ENCODE measurements around the gene RBL1. TPM values are rescaled to one million over a fixed set of nuclear protein-coding genes. Genes with fewer than 3 reads are reported as not detected.

RBL1 gene, protein sequence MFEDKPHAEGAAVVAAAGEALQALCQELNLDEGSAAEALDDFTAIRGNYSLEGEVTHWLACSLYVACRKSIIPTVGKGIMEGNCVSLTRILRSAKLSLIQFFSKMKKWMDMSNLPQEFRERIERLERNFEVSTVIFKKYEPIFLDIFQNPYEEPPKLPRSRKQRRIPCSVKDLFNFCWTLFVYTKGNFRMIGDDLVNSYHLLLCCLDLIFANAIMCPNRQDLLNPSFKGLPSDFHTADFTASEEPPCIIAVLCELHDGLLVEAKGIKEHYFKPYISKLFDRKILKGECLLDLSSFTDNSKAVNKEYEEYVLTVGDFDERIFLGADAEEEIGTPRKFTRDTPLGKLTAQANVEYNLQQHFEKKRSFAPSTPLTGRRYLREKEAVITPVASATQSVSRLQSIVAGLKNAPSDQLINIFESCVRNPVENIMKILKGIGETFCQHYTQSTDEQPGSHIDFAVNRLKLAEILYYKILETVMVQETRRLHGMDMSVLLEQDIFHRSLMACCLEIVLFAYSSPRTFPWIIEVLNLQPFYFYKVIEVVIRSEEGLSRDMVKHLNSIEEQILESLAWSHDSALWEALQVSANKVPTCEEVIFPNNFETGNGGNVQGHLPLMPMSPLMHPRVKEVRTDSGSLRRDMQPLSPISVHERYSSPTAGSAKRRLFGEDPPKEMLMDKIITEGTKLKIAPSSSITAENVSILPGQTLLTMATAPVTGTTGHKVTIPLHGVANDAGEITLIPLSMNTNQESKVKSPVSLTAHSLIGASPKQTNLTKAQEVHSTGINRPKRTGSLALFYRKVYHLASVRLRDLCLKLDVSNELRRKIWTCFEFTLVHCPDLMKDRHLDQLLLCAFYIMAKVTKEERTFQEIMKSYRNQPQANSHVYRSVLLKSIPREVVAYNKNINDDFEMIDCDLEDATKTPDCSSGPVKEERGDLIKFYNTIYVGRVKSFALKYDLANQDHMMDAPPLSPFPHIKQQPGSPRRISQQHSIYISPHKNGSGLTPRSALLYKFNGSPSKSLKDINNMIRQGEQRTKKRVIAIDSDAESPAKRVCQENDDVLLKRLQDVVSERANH
- 5.1 and 6.0 TPM in 2 replicates for polyA plus RNA-seq
- 15.5 and 19.5 TPM in 2 replicates for polyA minus RNA-seq

DNA sequence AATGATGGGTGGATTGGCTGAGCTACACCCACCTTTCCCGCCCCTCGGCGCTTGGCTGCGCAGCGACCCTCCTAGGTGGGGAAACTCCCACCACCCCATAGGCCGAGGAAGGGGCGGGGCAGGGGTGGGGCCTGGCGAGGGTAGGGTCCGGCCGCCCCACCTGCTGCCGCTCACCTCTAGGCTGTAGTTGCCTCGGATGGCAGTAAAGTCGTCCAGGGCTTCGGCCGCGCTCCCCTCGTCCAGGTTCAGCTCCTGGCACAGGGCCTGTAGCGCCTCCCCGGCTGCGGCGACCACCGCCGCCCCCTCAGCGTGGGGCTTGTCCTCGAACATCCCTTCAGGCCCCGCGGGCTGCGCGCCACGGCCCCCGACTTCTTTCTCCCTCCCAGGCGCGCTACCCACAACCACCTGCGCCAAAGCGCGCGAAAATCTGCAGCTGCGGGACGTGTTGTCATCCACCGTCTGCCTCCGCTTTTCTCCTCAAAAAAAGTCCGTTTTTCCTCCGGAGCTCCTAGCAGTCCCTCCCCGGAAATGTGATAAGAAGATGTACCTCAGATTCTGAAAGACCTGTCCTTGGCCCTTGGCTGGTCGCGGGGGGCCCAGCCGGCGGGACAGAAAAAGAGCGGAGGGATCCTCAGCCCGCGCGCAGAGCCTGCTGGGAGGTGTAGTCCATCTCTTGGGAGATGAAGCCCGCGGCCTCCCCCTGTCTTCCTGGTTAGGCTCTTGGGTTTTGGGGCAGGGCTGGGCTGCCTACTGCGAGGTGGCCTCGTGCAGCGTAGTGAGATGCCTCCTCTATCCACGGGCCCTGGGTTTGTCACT is at the start of gene RBL1:
Gene RBL1 (minus strand): TSS at position 399 of the 816 bp plus-strand sequence. CDS start 69 bp downstream, at position 330.
- no peaks in the 10 kb centered on the region for H3F3A ChIP-seq (ENCODE audit: insufficient read depth, low read length, poor library complexity, severe bottlenecking)
- H3K9me3 ChIP-seq (ENCODE audit: low read length): no peaks in the 10 kb centered on the region
- H3K79me2 ChIP-seq (replicated peaks; ENCODE audit: insufficient read depth, low read length): peaks cover 6% of the 10 kb centered on the region
- H3K27ac ChIP-seq (ENCODE audit: low read length): peak within 1 kb of the TSS; percentile 65
- H3K4me2 ChIP-seq (ENCODE audit: low read length): peak within 1 kb of the TSS; percentile 79
- peak within 1 kb of the TSS; percentile 88 for H3K4me3 ChIP-seq (ENCODE audit: low read length)
- TF ChIP-seq EZH2 (IDR thresholded peaks at IDR 0.05; ENCODE audit: borderline replicate concordance, insufficient read depth, low read length, poor library complexity, severe bottlenecking): no peak
- peak; percentile 42 for TF ChIP-seq TAF1 (IDR thresholded peaks at IDR 0.05; ENCODE audit: low read depth)
- no peak for TF ChIP-seq RAD21 (conservative IDR thresholded peaks at IDR 0.05)
- TF ChIP-seq POLR2AphosphoS5 (IDR thresholded peaks at IDR 0.05): peak; percentile 72
- TF ChIP-seq EP300 (conservative IDR thresholded peaks at IDR 0.05; ENCODE audit: poor library complexity, severe bottlenecking): peak; percentile 74
- TF ChIP-seq, protein P1, sequence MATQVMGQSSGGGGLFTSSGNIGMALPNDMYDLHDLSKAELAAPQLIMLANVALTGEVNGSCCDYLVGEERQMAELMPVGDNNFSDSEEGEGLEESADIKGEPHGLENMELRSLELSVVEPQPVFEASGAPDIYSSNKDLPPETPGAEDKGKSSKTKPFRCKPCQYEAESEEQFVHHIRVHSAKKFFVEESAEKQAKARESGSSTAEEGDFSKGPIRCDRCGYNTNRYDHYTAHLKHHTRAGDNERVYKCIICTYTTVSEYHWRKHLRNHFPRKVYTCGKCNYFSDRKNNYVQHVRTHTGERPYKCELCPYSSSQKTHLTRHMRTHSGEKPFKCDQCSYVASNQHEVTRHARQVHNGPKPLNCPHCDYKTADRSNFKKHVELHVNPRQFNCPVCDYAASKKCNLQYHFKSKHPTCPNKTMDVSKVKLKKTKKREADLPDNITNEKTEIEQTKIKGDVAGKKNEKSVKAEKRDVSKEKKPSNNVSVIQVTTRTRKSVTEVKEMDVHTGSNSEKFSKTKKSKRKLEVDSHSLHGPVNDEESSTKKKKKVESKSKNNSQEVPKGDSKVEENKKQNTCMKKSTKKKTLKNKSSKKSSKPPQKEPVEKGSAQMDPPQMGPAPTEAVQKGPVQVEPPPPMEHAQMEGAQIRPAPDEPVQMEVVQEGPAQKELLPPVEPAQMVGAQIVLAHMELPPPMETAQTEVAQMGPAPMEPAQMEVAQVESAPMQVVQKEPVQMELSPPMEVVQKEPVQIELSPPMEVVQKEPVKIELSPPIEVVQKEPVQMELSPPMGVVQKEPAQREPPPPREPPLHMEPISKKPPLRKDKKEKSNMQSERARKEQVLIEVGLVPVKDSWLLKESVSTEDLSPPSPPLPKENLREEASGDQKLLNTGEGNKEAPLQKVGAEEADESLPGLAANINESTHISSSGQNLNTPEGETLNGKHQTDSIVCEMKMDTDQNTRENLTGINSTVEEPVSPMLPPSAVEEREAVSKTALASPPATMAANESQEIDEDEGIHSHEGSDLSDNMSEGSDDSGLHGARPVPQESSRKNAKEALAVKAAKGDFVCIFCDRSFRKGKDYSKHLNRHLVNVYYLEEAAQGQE (IDR thresholded peaks at IDR 0.05; ENCODE audit: borderline replicate concordance): no peak
- TF ChIP-seq, protein P2, sequence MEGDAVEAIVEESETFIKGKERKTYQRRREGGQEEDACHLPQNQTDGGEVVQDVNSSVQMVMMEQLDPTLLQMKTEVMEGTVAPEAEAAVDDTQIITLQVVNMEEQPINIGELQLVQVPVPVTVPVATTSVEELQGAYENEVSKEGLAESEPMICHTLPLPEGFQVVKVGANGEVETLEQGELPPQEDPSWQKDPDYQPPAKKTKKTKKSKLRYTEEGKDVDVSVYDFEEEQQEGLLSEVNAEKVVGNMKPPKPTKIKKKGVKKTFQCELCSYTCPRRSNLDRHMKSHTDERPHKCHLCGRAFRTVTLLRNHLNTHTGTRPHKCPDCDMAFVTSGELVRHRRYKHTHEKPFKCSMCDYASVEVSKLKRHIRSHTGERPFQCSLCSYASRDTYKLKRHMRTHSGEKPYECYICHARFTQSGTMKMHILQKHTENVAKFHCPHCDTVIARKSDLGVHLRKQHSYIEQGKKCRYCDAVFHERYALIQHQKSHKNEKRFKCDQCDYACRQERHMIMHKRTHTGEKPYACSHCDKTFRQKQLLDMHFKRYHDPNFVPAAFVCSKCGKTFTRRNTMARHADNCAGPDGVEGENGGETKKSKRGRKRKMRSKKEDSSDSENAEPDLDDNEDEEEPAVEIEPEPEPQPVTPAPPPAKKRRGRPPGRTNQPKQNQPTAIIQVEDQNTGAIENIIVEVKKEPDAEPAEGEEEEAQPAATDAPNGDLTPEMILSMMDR (IDR thresholded peaks at IDR 0.05; ENCODE audit: poor library complexity, severe bottlenecking): peak; percentile 64
- TF ChIP-seq SMC3 (conservative IDR thresholded peaks at IDR 0.05; ENCODE audit: poor library complexity): peak; percentile 36
- TF ChIP-seq MXI1 (conservative IDR thresholded peaks at IDR 0.05; ENCODE audit: poor library complexity, severe bottlenecking): peak; percentile 83
- H3K36me3 ChIP-seq (ENCODE audit: insufficient read depth, low read length): no peaks in the 10 kb centered on the region
- peak within 1 kb of the TSS; percentile 91 for H2AFZ ChIP-seq (ENCODE audit: low read depth, low read length)
- H3K9ac ChIP-seq (ENCODE audit: low read length): peak within 1 kb of the TSS; percentile 78
- H3K9me2 ChIP-seq (ENCODE audit: insufficient read depth, low read length): no peaks in the 10 kb centered on the region
- no peaks in the 10 kb centered on the region for H4K20me1 ChIP-seq (ENCODE audit: insufficient read depth)
- no peaks in the 10 kb centered on the region for H3K27me3 ChIP-seq (ENCODE audit: insufficient read depth, low read depth, low read length)

All from neural cell (in vitro differentiated cells).